HepG2 (cell line): ENCODE results near the gene CUL7. TPM values are rescaled to one million over a fixed set of nuclear protein-coding genes. Genes with fewer than 3 reads are reported as not detected.

Source experiments
- HDAC2 ChIP-seq: sonication (generic); formaldehyde crosslinking; IDR thresholded peaks from 2 replicates; pipeline ENCODE4 v1.4.0; 2020; ENCODE audit warnings: missing genetic modification reagents
- KLF6 ChIP-seq: IDR thresholded peaks from 2 replicates; pipeline ENCODE4 v1.8.0; 2016; ENCODE audit warnings: missing biosample characterization, missing genetic modification reagents
- MATR3 ChIP-seq: sonication (generic); formaldehyde crosslinking; IDR thresholded peaks from 2 replicates; pipeline ENCODE4 v1.4.0; 2020; ENCODE audit warnings: missing genetic modification reagents
- NR2F6 ChIP-seq, 2 experiments: IDR thresholded peaks; 2 replicates each; pipeline ENCODE4 v1.6.1; 2016; ENCODE audit warnings: antibody characterized with exemption in 1 of 2, mild to moderate bottlenecking in 1 of 2
- TBL1XR1 ChIP-seq: fragments of 150-350 bp; IDR thresholded peaks from 2 replicates; pipeline ENCODE4 v1.6.1; 2014; ENCODE audit warnings: borderline replicate concordance, low read length; ENCODE audit not compliant: partially characterized antibody
- TEAD2 ChIP-seq: sonication (generic); formaldehyde crosslinking; IDR thresholded peaks from 2 replicates; pipeline ENCODE4 v1.9.0; 2021; ENCODE audit warnings: missing genetic modification reagents
- ZBTB1 ChIP-seq: sonication (generic); formaldehyde crosslinking; IDR thresholded peaks from 2 replicates; pipeline ENCODE4 v1.4.0; 2020; ENCODE audit warnings: missing genetic modification reagents, borderline replicate concordance
- ZFP36L2 ChIP-seq: sonication (generic); formaldehyde crosslinking; IDR thresholded peaks from 2 replicates; pipeline ENCODE4 v1.4.0; 2020; ENCODE audit warnings: missing genetic modification reagents
- ZNF12 ChIP-seq: sonication (generic); formaldehyde crosslinking; IDR thresholded peaks from 2 replicates; pipeline ENCODE4 v1.5.0; 2020; ENCODE audit warnings: missing genetic modification reagents
- ZNF296 ChIP-seq: sonication (generic); formaldehyde crosslinking; conservative IDR thresholded peaks from 2 replicates; pipeline ENCODE4 v1.5.0; 2020; ENCODE audit warnings: mild to moderate bottlenecking, missing genetic modification reagents
- ZNF33B ChIP-seq: sonication (generic); formaldehyde crosslinking; IDR thresholded peaks from 2 replicates; pipeline ENCODE4 v1.5.1; 2020; ENCODE audit warnings: mild to moderate bottlenecking, missing genetic modification reagents
- ZNF510 ChIP-seq: sonication (generic); formaldehyde crosslinking; IDR thresholded peaks from 2 replicates; pipeline ENCODE4 v1.4.0; 2020; ENCODE audit warnings: low read depth, mild to moderate bottlenecking, missing genetic modification reagents
- ZNF83 ChIP-seq: sonication (generic); formaldehyde crosslinking; IDR thresholded peaks from 2 replicates; pipeline ENCODE4 v1.4.0; 2020; ENCODE audit warnings: missing genetic modification reagents, mild to moderate bottlenecking, borderline replicate concordance
- polyA plus RNA-seq, 8 experiments: library from polyadenylated mRNA; depleted of rRNA in 3 of 8; stranded (reverse) in 7 of 8; unstranded in 1 of 8; fragments of >200 nt; fragmentation: Illumina TruSeq in 4 of 8; extraction: Trizol in 4 of 8; gene quantifications; 2 replicates each; pipeline versions ENCODE4 v1.2.1 to v1.2.3, GENCODE V29; 2011 to 2016; ENCODE audit warnings: low read depth in 4 of 8, missing spikeins in 1 of 8, mixed read lengths in 1 of 8; ENCODE audit not compliant: insufficient read depth in 1 of 8
- total RNA-seq, 5 experiments: library from RNA; depleted of rRNA; stranded (reverse); fragments of >200 nt; fragmentation: Illumina TruSeq; extraction: Trizol; gene quantifications; 2 replicates each; pipeline ENCODE4 v1.2.3, GENCODE V29; 2016; ENCODE audit warnings: low read depth in 1 of 5
- TF ChIP-seq, protein P1 (sequence below): sonication (generic); formaldehyde crosslinking; IDR thresholded peaks from 2 replicates; pipeline ENCODE4 v1.4.0; 2020; ENCODE audit warnings: mild to moderate bottlenecking, low read depth, missing genetic modification reagents
- TF ChIP-seq, protein P2 (sequence below): sonication (generic); formaldehyde crosslinking; IDR thresholded peaks from 2 replicates; pipeline ENCODE4 v1.4.0; 2020; ENCODE audit warnings: missing genetic modification reagents, borderline replicate concordance
- TF ChIP-seq, protein P3 (sequence below): sonication (generic); formaldehyde crosslinking; IDR thresholded peaks from 2 replicates; pipeline ENCODE4 v1.8.0; 2022; ENCODE audit warnings: missing genetic modification reagents, mild to moderate bottlenecking, borderline replicate concordance
- TF ChIP-seq, protein P4 (sequence below): sonication (generic); formaldehyde crosslinking; IDR thresholded peaks from 2 replicates; pipeline ENCODE4 v1.5.0; 2020; ENCODE audit warnings: mild to moderate bottlenecking, missing genetic modification reagents
- TF ChIP-seq, protein P5 (sequence below): sonication (generic); formaldehyde crosslinking; IDR thresholded peaks from 2 replicates; pipeline ENCODE4 v1.8.1; 2023; ENCODE audit warnings: mild to moderate bottlenecking, inconsistent platforms, moderate library complexity, missing genetic modification reagents, borderline replicate concordance

Gene CUL7
- total and polyA plus RNA-seq, 2 of the 13 experiments (the other 11 are each of a cell fraction or from before 2014, with no cell fraction given): 32.0 to 60.7 TPM

DNA sequence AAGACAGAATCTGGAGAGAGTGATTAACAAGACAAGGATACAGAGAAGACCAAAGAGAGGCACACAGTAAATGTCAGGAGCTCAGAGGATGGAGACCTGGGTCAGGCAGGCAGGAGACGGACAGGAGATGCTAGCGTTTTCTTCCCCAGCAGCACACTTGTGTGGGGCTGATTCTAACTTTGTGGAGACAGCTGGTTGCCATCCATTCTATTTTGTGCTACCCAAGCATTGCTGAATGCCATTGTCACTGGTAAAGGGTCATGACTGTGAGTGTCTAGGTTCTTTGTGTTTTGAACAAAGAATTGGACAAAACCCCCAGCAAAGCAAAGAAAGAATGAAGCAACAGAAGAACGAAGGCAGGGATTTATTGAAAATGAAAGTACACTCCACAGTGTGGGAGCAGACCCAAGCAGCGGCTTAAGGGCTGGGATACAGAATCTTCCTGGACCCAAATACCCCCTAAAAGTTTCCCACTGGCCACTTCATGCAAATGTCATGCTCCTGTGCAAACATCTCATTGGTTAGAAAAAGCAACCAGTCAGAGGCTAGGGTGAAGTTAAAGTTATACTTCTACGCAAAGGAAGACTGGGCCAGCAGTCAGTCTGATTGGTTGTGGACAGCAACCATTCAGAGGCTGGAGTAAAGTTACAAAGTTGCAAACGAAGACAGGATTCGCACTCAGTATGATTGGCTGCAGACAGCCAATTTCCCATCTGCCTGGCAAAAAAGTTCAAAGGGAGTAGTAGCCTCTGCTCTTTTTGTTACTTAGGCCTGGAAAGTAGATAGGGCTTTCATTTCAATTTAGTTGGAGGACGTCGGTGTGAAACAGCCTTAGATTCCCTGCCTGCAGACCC lies 40.0 kb upstream of the CUL7 start (continued):
- TF ChIP-seq, protein P1, sequence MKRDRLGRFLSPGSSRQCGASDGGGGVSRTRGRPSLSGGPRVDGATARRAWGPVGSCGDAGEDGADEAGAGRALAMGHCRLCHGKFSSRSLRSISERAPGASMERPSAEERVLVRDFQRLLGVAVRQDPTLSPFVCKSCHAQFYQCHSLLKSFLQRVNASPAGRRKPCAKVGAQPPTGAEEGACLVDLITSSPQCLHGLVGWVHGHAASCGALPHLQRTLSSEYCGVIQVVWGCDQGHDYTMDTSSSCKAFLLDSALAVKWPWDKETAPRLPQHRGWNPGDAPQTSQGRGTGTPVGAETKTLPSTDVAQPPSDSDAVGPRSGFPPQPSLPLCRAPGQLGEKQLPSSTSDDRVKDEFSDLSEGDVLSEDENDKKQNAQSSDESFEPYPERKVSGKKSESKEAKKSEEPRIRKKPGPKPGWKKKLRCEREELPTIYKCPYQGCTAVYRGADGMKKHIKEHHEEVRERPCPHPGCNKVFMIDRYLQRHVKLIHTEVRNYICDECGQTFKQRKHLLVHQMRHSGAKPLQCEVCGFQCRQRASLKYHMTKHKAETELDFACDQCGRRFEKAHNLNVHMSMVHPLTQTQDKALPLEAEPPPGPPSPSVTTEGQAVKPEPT (CRISPR knock-in tag): no peak
- no peak for TF ChIP-seq NR2F6 (IDR thresholded peaks at IDR 0.05)
- no peak for TF ChIP-seq NR2F6 (CRISPR knock-in tag; IDR thresholded peaks at IDR 0.05)
- TF ChIP-seq, protein P2, sequence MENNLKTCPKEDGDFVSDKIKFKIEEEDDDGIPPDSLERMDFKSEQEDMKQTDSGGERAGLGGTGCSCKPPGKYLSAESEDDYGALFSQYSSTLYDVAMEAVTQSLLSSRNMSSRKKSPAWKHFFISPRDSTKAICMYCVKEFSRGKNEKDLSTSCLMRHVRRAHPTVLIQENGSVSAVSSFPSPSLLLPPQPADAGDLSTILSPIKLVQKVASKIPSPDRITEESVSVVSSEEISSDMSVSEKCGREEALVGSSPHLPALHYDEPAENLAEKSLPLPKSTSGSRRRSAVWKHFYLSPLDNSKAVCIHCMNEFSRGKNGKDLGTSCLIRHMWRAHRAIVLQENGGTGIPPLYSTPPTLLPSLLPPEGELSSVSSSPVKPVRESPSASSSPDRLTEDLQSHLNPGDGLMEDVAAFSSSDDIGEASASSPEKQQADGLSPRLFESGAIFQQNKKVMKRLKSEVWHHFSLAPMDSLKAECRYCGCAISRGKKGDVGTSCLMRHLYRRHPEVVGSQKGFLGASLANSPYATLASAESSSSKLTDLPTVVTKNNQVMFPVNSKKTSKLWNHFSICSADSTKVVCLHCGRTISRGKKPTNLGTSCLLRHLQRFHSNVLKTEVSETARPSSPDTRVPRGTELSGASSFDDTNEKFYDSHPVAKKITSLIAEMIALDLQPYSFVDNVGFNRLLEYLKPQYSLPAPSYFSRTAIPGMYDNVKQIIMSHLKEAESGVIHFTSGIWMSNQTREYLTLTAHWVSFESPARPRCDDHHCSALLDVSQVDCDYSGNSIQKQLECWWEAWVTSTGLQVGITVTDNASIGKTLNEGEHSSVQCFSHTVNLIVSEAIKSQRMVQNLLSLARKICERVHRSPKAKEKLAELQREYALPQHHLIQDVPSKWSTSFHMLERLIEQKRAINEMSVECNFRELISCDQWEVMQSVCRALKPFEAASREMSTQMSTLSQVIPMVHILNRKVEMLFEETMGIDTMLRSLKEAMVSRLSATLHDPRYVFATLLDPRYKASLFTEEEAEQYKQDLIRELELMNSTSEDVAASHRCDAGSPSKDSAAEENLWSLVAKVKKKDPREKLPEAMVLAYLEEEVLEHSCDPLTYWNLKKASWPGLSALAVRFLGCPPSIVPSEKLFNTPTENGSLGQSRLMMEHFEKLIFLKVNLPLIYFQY: no peak
- TF ChIP-seq TBL1XR1: no peak
- no peak for TF ChIP-seq TEAD2 (CRISPR knock-in tag)
- TF ChIP-seq, protein P3, sequence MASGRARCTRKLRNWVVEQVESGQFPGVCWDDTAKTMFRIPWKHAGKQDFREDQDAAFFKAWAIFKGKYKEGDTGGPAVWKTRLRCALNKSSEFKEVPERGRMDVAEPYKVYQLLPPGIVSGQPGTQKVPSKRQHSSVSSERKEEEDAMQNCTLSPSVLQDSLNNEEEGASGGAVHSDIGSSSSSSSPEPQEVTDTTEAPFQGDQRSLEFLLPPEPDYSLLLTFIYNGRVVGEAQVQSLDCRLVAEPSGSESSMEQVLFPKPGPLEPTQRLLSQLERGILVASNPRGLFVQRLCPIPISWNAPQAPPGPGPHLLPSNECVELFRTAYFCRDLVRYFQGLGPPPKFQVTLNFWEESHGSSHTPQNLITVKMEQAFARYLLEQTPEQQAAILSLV: no peak
- TF ChIP-seq ZNF12: no peak
- TF ChIP-seq ZBTB1: no peak
- TF ChIP-seq ZNF33B: no peak
- TF ChIP-seq, protein P4, sequence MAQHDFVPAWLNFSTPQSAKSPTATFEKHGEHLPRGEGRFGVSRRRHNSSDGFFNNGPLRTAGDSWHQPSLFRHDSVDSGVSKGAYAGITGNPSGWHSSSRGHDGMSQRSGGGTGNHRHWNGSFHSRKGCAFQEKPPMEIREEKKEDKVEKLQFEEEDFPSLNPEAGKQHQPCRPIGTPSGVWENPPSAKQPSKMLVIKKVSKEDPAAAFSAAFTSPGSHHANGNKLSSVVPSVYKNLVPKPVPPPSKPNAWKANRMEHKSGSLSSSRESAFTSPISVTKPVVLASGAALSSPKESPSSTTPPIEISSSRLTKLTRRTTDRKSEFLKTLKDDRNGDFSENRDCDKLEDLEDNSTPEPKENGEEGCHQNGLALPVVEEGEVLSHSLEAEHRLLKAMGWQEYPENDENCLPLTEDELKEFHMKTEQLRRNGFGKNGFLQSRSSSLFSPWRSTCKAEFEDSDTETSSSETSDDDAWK (CRISPR knock-in tag): no peak
- TF ChIP-seq ZNF510 (CRISPR knock-in tag): no peak
- TF ChIP-seq ZNF83 (CRISPR knock-in tag): no peak
- TF ChIP-seq HDAC2 (CRISPR knock-in tag): no peak
- TF ChIP-seq ZFP36L2: no peak
- TF ChIP-seq MATR3 (CRISPR knock-in tag): no peak
- no peak for TF ChIP-seq KLF6 (CRISPR knock-in tag)
- TF ChIP-seq, protein P5, sequence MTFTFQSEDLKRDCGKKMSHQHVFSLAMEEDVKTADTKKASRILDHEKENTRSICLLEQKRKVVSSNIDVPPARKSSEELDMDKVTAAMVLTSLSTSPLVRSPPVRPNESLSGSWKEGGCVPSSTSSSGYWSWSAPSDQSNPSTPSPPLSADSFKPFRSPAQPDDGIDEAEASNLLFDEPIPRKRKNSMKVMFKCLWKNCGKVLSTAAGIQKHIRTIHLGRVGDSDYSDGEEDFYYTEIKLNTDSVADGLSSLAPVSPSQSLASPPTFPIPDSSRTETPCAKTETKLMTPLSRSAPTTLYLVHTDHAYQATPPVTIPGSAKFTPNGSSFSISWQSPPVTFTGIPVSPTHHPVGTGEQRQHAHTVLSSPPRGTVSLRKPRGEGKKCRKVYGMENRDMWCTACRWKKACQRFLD (CRISPR knock-in tag): no peak
- TF ChIP-seq ZNF296 (CRISPR knock-in tag): no peak
